Activated naive CD8-positive, alpha-beta T cell treated with anti-CD3 and anti-CD28 coated beads for 36 hours (primary cell): Measurements from ENCODE around the gene EPDR1. TPM values are rescaled to one million over a fixed set of nuclear protein-coding genes. Genes with fewer than 3 reads are reported as not detected.

Experiments
- DNase-seq: peaks from one replicate; pipeline ENCODE4 v3.0.0; 2021
- H3K27ac Mint-ChIP-seq: one replicate; pipeline ENCODE4 v1.8.0; 2022; ENCODE audit warnings: mild to moderate bottlenecking, moderate library complexity, mixed read lengths
- H3K27me3 Mint-ChIP-seq: one replicate; pipeline ENCODE4 v1.8.0; 2022; ENCODE audit warnings: mild to moderate bottlenecking, mixed read lengths
- H3K36me3 Mint-ChIP-seq: one replicate; pipeline ENCODE4 v1.8.0; 2021; ENCODE audit warnings: mild to moderate bottlenecking, mixed read lengths
- H3K4me1 Mint-ChIP-seq: one replicate; pipeline ENCODE4 v1.8.0; 2021; ENCODE audit warnings: mixed read lengths
- H3K4me3 Mint-ChIP-seq: one replicate; pipeline ENCODE4 v1.8.0; 2022; ENCODE audit warnings: mild to moderate bottlenecking, moderate library complexity, mixed read lengths
- H3K9me3 Mint-ChIP-seq: one replicate; pipeline ENCODE4 v1.8.0; 2022; ENCODE audit warnings: mixed read lengths
- total RNA-seq, 2 experiments: library from RNA; stranded (reverse); gene quantifications; one replicate each; pipeline ENCODE4 v1.2.3, GENCODE V29; 2021

The EPDR1 gene
- 1 to 10 TPM; 1.8 to 2.6 TPM for total RNA-seq

GRCh38 chr7:37920305-37920848 is at the start of gene EPDR1:
Gene EPDR1 (plus strand): TSS chr7:37920640. CDS start chr7:37920940, 300 bp downstream.
- peak; percentile 45 for DNase-seq
- H3K36me3 Mint-ChIP-seq, result no peaks in the 10 kb centered on the region
- peaks cover 79% of the 10 kb centered on the region for H3K27me3 Mint-ChIP-seq
- peak within 1 kb of the TSS; percentile 74 for H3K4me3 Mint-ChIP-seq
- peaks cover 18% of the 10 kb centered on the region for H3K4me1 Mint-ChIP-seq
- H3K9me3 Mint-ChIP-seq, result no peaks in the 10 kb centered on the region
- H3K27ac Mint-ChIP-seq, result no peak within 1 kb of the TSS

- Mint-ChIP-seq H3K27ac (no peak overlapping the region), H3K9me3 (peaks cover 3% of the 10 kb centered on the region), H3K27me3 (peaks cover 4% of the 10 kb centered on the region), H3K4me1 (no peaks in the 10 kb centered on the region), H3K36me3 (no peaks in the 10 kb centered on the region), H3K4me3 (no peak overlapping the region)
- DNase-seq, result no peak
These were observed 38.4 kb upstream of the EPDR1 start for GRCh38 chr7:37882086-37882485.

GRCh38 chr7:37893359-37893758 is 27.1 kb upstream of the EPDR1 start:
- Mint-ChIP-seq H3K9me3 (peaks cover 2% of the 10 kb centered on the region), H3K27ac (no peak overlapping the region), H3K4me3 (no peak overlapping the region), H3K4me1 (no peaks in the 10 kb centered on the region), H3K27me3 (peaks cover 10% of the 10 kb centered on the region), H3K36me3 (no peaks in the 10 kb centered on the region)
- no peak for DNase-seq

GRCh38 chr7:37894671-37895070 is 25.8 kb upstream of the EPDR1 start:
- H3K9me3 Mint-ChIP-seq, result peaks cover 2% of the 10 kb centered on the region
- no peaks in the 10 kb centered on the region for H3K36me3 Mint-ChIP-seq

GRCh38 chr7:37899712-37900247 is 20.7 kb upstream of the EPDR1 start:
- H3K36me3 Mint-ChIP-seq, result no peaks in the 10 kb centered on the region
- peaks cover 3% of the 10 kb centered on the region for H3K4me1 Mint-ChIP-seq
- DNase-seq, result no peak
- H3K27me3 Mint-ChIP-seq, result peaks cover 5% of the 10 kb centered on the region
- H3K4me3 Mint-ChIP-seq, result no peak overlapping the region
- no peak overlapping the region for H3K27ac Mint-ChIP-seq
- no peaks in the 10 kb centered on the region for H3K9me3 Mint-ChIP-seq

More at GRCh38 chr7:37894671-37895070, 25.8 kb upstream of the EPDR1 start:
- H3K27me3 Mint-ChIP-seq, result peaks cover 10% of the 10 kb centered on the region
- no peaks in the 10 kb centered on the region for H3K4me1 Mint-ChIP-seq
- H3K27ac Mint-ChIP-seq, result no peak overlapping the region
- no peak overlapping the region for H3K4me3 Mint-ChIP-seq
- no peak for DNase-seq

- Mint-ChIP-seq H3K27me3 (peaks cover 5% of the 10 kb centered on the region), H3K9me3 (no peaks in the 10 kb centered on the region), H3K27ac (no peak overlapping the region), H3K4me3 (no peak overlapping the region), H3K4me1 (peaks cover 3% of the 10 kb centered on the region), H3K36me3 (no peaks in the 10 kb centered on the region)
- no peak for DNase-seq
These were observed 19.1 kb upstream of the EPDR1 start for GRCh38 chr7:37901236-37901827.

GRCh38 chr7:37901890-37902524 is 18.4 kb upstream of the EPDR1 start:
- DNase-seq, result no peak
- Mint-ChIP-seq H3K36me3 (no peaks in the 10 kb centered on the region), H3K4me3 (no peak overlapping the region), H3K9me3 (no peaks in the 10 kb centered on the region), H3K27me3 (peaks cover 5% of the 10 kb centered on the region), H3K4me1 (peaks cover 3% of the 10 kb centered on the region), H3K27ac (no peak overlapping the region)

- no peaks in the 10 kb centered on the region for H3K9me3 Mint-ChIP-seq
- peaks cover 13% of the 10 kb centered on the region for H3K27me3 Mint-ChIP-seq
- DNase-seq, result no peak
- no peak overlapping the region for H3K27ac Mint-ChIP-seq
- no peaks in the 10 kb centered on the region for H3K36me3 Mint-ChIP-seq
- no peak overlapping the region for H3K4me3 Mint-ChIP-seq
- H3K4me1 Mint-ChIP-seq, result no peaks in the 10 kb centered on the region
These were observed 12.1 kb upstream of the EPDR1 start for GRCh38 chr7:37908221-37908788.

- H3K4me1 Mint-ChIP-seq, result peaks cover 11% of the 10 kb centered on the region
- no peak overlapping the region for H3K4me3 Mint-ChIP-seq
- peaks cover 56% of the 10 kb centered on the region for H3K27me3 Mint-ChIP-seq
- DNase-seq, result no peak
- no peaks in the 10 kb centered on the region for H3K36me3 Mint-ChIP-seq
- H3K27ac Mint-ChIP-seq, result no peak overlapping the region
- no peaks in the 10 kb centered on the region for H3K9me3 Mint-ChIP-seq
These were observed 7.7 kb upstream of the EPDR1 start for GRCh38 chr7:37912756-37913155.

- H3K27me3 Mint-ChIP-seq, result peaks cover 83% of the 10 kb centered on the region
- no peak overlapping the region for H3K27ac Mint-ChIP-seq
- no peaks in the 10 kb centered on the region for H3K9me3 Mint-ChIP-seq
- no peak overlapping the region for H3K4me3 Mint-ChIP-seq
- DNase-seq, result no peak
- no peaks in the 10 kb centered on the region for H3K36me3 Mint-ChIP-seq
- peaks cover 13% of the 10 kb centered on the region for H3K4me1 Mint-ChIP-seq
These were observed 5.0 kb upstream of the EPDR1 start for GRCh38 chr7:37915438-37915837.

- Mint-ChIP-seq H3K27me3 (peaks cover 81% of the 10 kb centered on the region), H3K9me3 (no peaks in the 10 kb centered on the region), H3K4me1 (peaks cover 14% of the 10 kb centered on the region), H3K4me3 (peak overlapping the region; percentile 30), H3K36me3 (no peaks in the 10 kb centered on the region), H3K27ac (no peak overlapping the region)
- DNase-seq, result no peak
These were observed 4.3 kb upstream of the EPDR1 start for GRCh38 chr7:37916017-37916672.

GRCh38 chr7:37916673-37917660 is 3.5 kb upstream of the EPDR1 start, which contains the start of gene SFRP4:
Gene SFRP4 (minus strand): TSS chr7:37916817. CDS start chr7:37916537, 280 bp downstream.
- H3K36me3 Mint-ChIP-seq, result no peaks in the 10 kb centered on the region
- peak within 1 kb of the TSS; percentile 30 for H3K4me3 Mint-ChIP-seq
- DNase-seq, result no peak
- peaks cover 17% of the 10 kb centered on the region for H3K4me1 Mint-ChIP-seq
- peaks cover 87% of the 10 kb centered on the region for H3K27me3 Mint-ChIP-seq
- H3K9me3 Mint-ChIP-seq, result no peaks in the 10 kb centered on the region
- no peak within 1 kb of the TSS for H3K27ac Mint-ChIP-seq

GRCh38 chr7:37918526-37918925 is 1.9 kb upstream of the EPDR1 start:
- DNase-seq, result no peak
- Mint-ChIP-seq H3K4me3 (no peak overlapping the region), H3K36me3 (no peaks in the 10 kb centered on the region), H3K27me3 (peaks cover 91% of the 10 kb centered on the region), H3K9me3 (no peaks in the 10 kb centered on the region), H3K27ac (no peak overlapping the region), H3K4me1 (peaks cover 18% of the 10 kb centered on the region)
